Psoas muscle (tissue), 8 donors: ENCODE results near the gene COX14. TPM values are rescaled to one million over a fixed set of nuclear protein-coding genes. Genes with fewer than 3 reads are reported as not detected.

Experiments used
- ATAC-seq, 4 donors: fragments of 200-7000 bp; cut with Tn5 transposase; one replicate each; pipeline ENCODE4 v1.9.1; 2020; ENCODE audit warnings: moderate library complexity in 3 of 4, mild to moderate bottlenecking in 2 of 4
- DNase-seq, 2 donors: peaks; one replicate each; pipeline ENCODE4 v3.0.0-alpha.2; 2020
- H3K27ac ChIP-seq: fragments of 200-600 bp; one replicate; pipeline ENCODE4 v1.8.0; 2022
- H3K27me3 ChIP-seq, 3 donors: fragments of 200-600 bp in 1 of 3; one replicate each; pipeline versions ENCODE4 v1.6.1 to v1.8.0; 2013 to 2022; ENCODE audit warnings: low read length in 2 of 3, mild to moderate bottlenecking in 2 of 3, moderate library complexity in 1 of 3; ENCODE audit not compliant: insufficient read depth in 3 of 3
- H3K36me3 ChIP-seq, 2 donors: fragments of 200-600 bp in 1 of 2; one replicate each; pipeline versions ENCODE4 v1.6.1 to v1.8.0; 2013 to 2022; ENCODE audit warnings: low read depth in 1 of 2, mild to moderate bottlenecking in 1 of 2, moderate library complexity in 1 of 2; ENCODE audit not compliant: insufficient read depth in 1 of 2
- H3K4me1 ChIP-seq: fragments of 200-600 bp; one replicate; pipeline ENCODE4 v1.8.0; 2022
- H3K4me3 ChIP-seq: fragments of 200-600 bp; one replicate; pipeline ENCODE4 v1.8.0; 2022; ENCODE audit warnings: mild to moderate bottlenecking
- H3K9me3 ChIP-seq: fragments of 200-600 bp; one replicate; pipeline ENCODE4 v1.8.0; 2022
- WGBS, 3 donors: extraction: QIAGEN DNeasy Blood & Tissue Kit; methylation state at CpG; one replicate each; pipeline versions ENCODE4 v1.1.6 to v1.1.7; 2013; 5-methylcytosine and 5-hydroxymethylcytosine counted together
- intact Hi-C, 2 donors: fragments of 100-400 bp; cut with DNase I; formaldehyde crosslinking; loops; one replicate each; pipeline versions ENCODE4 v1.11.0 to v1.14.2; 2022
- polyA plus RNA-seq, 3 donors: library from polyadenylated mRNA; stranded (reverse); fragments of 200-250 nt; gene quantifications; one replicate each; pipeline ENCODE4 v1.2.3, GENCODE V29; 2013
- total RNA-seq, 4 donors: library from RNA; stranded (reverse); fragmentation: NEBNext Ultra II Directional in 2 of 4; extraction: Animal tissue kit (Norgen Biotek cat#: 25700) in 2 of 4; gene quantifications; one replicate each; pipeline versions ENCODE4 v1.2.1 to v1.2.4, GENCODE V29; 2021 to 2023
- TF ChIP-seq, protein P1 (sequence below): fragments of 200-600 bp; IDR thresholded peaks from one replicate; pipeline ENCODE4 v1.8.0; 2022; ENCODE audit warnings: antibody characterized with exemption
- donor health status: healthy with polysubstance abuse.
- donor health status: DM: no; HTN: no; CAD: no; lungs with moderate emphysema.
- donor health status: Bipolar disorder and iron deficiency.
- donor health status: healthy.
- donor health status: DM: yes; HTN: yes; CAD: no.
- donor health status: DM: no; HTN: no; CAD: no.
- donor health status: DM: no; HTN: no; CAD: no.
- donor health status: DM: yes; HTN: yes; CAD: no.

COX14 gene
- total and polyA plus RNA-seq, 7 donors, result 101 to 173 (median 132) TPM

DNA sequence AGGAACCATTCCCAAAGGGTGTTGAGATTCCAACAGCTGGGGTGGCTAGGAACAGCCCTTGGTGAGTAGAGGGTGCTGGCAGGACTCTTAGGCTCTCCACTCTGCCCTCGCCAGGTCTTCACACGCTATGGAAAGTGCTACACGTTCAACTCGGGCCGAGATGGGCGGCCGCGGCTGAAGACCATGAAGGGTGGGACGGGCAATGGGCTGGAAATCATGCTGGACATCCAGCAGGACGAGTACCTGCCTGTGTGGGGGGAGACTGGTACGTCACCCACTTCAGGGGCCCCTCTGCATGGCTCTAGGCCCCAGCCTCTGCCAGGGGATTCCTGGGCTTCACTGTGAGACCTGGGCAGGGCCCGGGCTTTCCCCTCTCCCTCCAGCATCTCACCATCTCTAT lies 34.9 kb upstream of the COX14 start:
- peaks cover 4% of the 10 kb centered on the region for H3K4me1 ChIP-seq
- ATAC-seq, result no peak
- DNase-seq, result no peak
- 87 to 94% (median 91%) methylated on average over 11 to 12 of the region's 12 CpGs for WGBS, 3 donors
- TF ChIP-seq, protein P1, sequence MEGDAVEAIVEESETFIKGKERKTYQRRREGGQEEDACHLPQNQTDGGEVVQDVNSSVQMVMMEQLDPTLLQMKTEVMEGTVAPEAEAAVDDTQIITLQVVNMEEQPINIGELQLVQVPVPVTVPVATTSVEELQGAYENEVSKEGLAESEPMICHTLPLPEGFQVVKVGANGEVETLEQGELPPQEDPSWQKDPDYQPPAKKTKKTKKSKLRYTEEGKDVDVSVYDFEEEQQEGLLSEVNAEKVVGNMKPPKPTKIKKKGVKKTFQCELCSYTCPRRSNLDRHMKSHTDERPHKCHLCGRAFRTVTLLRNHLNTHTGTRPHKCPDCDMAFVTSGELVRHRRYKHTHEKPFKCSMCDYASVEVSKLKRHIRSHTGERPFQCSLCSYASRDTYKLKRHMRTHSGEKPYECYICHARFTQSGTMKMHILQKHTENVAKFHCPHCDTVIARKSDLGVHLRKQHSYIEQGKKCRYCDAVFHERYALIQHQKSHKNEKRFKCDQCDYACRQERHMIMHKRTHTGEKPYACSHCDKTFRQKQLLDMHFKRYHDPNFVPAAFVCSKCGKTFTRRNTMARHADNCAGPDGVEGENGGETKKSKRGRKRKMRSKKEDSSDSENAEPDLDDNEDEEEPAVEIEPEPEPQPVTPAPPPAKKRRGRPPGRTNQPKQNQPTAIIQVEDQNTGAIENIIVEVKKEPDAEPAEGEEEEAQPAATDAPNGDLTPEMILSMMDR, result no peak
- no peaks in the 10 kb centered on the region for H3K27me3 ChIP-seq
- H3K27ac ChIP-seq, result no peak overlapping the region
- no peaks in the 10 kb centered on the region for H3K36me3 ChIP-seq
- intact Hi-C loops, result no loop called here
- no peaks in the 10 kb centered on the region for H3K9me3 ChIP-seq
- H3K4me3 ChIP-seq, result no peak overlapping the region

DNA sequence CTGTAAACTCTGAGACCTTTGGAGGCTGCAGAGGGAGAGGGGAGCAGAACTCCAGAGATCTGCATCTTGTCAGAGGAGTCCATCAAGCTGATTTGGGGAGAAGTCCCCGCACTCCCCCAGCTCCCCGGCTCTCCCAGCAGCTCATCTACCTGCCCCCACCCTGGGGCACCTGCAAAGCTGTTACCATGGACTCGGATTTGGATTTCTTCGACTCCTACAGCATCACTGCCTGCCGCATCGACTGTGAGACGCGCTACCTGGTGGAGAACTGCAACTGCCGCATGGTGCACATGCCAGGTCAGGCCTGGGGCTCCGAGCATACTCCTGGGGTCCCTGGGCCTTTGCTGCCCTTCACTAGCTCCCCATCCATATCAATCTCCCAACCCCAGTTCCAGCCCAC lies 33.8 kb upstream of the COX14 start:
- intact Hi-C loops, result no loop called here
- no peaks in the 10 kb centered on the region for H3K9me3 ChIP-seq
- no peaks in the 10 kb centered on the region for H3K36me3 ChIP-seq
- DNase-seq (no peak), ATAC-seq (no peak)
- no peaks in the 10 kb centered on the region for H3K27me3 ChIP-seq
- 96 to 99% (median 96%) methylated on average over 10 of the region's 10 CpGs for WGBS, 3 donors
- no peak overlapping the region for H3K4me3 ChIP-seq
- TF ChIP-seq, protein P1, result no peak
- peaks cover 4% of the 10 kb centered on the region for H3K4me1 ChIP-seq
- no peak overlapping the region for H3K27ac ChIP-seq

- 81 to 93% (median 88%) methylated on average over 5 of the region's 5 CpGs for WGBS, 3 donors
- ATAC-seq, result no peak
- Histone ChIP-seq H3K9me3 (no peaks in the 10 kb centered on the region), H3K27ac (no peak overlapping the region), H3K36me3 (no peaks in the 10 kb centered on the region), H3K4me3 (no peak overlapping the region), H3K27me3 (no peaks in the 10 kb centered on the region), H3K4me1 (peaks cover 8% of the 10 kb centered on the region)
- intact Hi-C loops, result no loop called here
- DNase-seq, result no peak
- TF ChIP-seq, protein P1, result no peak
Observed at GRCh38 chr12:50079771-50080170, 32.3 kb upstream of the COX14 start.

DNA sequence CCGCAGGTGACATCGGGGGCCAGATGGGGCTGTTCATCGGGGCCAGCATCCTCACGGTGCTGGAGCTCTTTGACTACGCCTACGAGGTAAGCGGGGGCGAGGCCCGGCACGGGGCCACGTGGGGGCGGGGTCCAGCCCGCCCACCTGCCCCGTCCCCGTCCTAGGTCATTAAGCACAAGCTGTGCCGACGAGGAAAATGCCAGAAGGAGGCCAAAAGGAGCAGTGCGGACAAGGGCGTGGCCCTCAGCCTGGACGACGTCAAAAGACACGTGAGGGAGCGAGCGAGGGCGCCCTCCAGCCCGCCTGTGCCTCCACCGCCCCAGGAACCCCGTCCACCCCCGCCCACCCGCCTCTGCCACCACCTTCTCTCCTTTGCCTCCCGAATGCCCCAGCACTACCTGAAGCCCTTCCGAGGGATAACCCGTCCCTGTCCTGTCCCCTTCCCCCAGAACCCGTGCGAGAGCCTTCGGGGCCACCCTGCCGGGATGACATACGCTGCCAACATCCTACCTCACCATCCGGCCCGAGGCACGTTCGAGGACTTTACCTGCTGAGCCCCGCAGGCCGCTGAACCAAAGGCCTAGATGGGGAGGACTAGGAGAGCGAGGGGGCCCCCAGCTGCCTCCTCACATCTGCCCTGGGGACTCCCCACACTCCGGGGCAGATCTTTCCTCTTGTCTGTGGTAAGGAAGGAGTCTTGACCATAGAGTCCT lies 30.8 kb upstream of the COX14 start:
- H3K9me3 ChIP-seq, result no peaks in the 10 kb centered on the region
- ATAC-seq, result no peak
- no peak overlapping the region for H3K4me3 ChIP-seq
- intact Hi-C loops, result no loop called here
- H3K27me3 ChIP-seq, result no peaks in the 10 kb centered on the region
- peaks cover 10% of the 10 kb centered on the region for H3K4me1 ChIP-seq
- TF ChIP-seq, protein P1, result no peak
- no peaks in the 10 kb centered on the region for H3K36me3 ChIP-seq
- no peak for DNase-seq
- H3K27ac ChIP-seq, result no peak overlapping the region
- WGBS, 3 donors, result 52 to 58% (median 56%) methylated on average over 38 to 46 of the region's 46 CpGs

DNA sequence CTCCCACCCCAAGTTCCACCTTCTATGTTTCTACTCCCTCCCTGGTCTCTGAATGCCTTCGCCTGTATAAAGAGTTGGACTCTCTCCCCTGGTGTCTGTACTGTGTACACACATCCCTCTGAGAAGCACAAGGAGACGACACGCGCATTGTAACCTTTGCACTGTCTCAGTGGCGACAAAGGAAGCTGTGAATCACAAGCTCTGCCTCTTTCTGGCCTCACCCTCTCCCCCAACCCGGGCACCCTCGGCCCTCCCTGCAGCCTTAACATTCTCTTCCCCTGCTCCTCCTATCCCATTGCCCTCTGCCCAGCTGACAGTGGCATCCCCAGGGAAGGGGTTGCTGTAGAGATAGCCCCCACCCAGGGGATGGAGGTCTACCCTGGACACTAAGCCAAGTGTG lies 29.4 kb upstream of the COX14 start:
- Histone ChIP-seq H3K4me1 (peaks cover 10% of the 10 kb centered on the region), H3K4me3 (no peak overlapping the region), H3K36me3 (peaks cover 0 to 12% of the 10 kb centered on the region in 2 donors), H3K27ac (no peak overlapping the region), H3K9me3 (no peaks in the 10 kb centered on the region), H3K27me3 (no peaks in the 10 kb centered on the region)
- TF ChIP-seq, protein P1, result no peak
- DNase-seq, result no peak
- ATAC-seq, result no peak
- 81 to 89% (median 84%) methylated on average over 7 of the region's 7 CpGs for WGBS, 3 donors
- intact Hi-C loops, result no loop called here
